HEK293T (cell line): ENCODE results near the gene PIM1.

ENCODE experiments used
- CTBP1 ChIP-seq: fragments of 450-650 bp; IDR thresholded peaks from 2 replicates; pipeline ENCODE4 v1.6.1; 2016; ENCODE audit warnings: borderline replicate concordance
- FOXM1 ChIP-seq: fragments of 450-650 bp; IDR thresholded peaks from 2 replicates; pipeline ENCODE4 v1.6.1; 2017; ENCODE audit warnings: mild to moderate bottlenecking, borderline replicate concordance
- L3MBTL2 ChIP-seq: fragments of 450-650 bp; conservative IDR thresholded peaks from 2 replicates; pipeline ENCODE4 v1.6.1; 2016; ENCODE audit warnings: mild to moderate bottlenecking
- SP1 ChIP-seq: fragments of 450-650 bp; IDR thresholded peaks from 2 replicates; pipeline ENCODE4 v1.6.1; 2017
- SUZ12 ChIP-seq: fragments of 450-650 bp; IDR thresholded peaks from 2 replicates; pipeline ENCODE4 v1.6.1; 2016; ENCODE audit warnings: mild to moderate bottlenecking

- TF ChIP-seq FOXM1 (no peak), SP1 (no peak), SUZ12 (no peak), L3MBTL2 (no peak), CTBP1 (no peak)
Measured at GRCh38 chr6:37138856-37139229, 31.1 kb upstream of the PIM1 start.
